Adrenal gland (tissue), 5 donors: ENCODE data around the gene CTU2.

Experiments used
- POLR2A ChIP-seq, 2 donors: fragments of 450-650 bp; IDR thresholded peaks; one replicate each; pipeline ENCODE4 v1.6.1; 2017; ENCODE audit warnings: antibody characterized with exemption in 2 of 2, mild to moderate bottlenecking in 2 of 2, moderate library complexity in 1 of 2
- TF ChIP-seq, protein P1 (sequence below), 6 experiments: fragments of 450-650 bp in 4 of 6; fragments of 200-600 bp in 2 of 6; sonication (generic) in 1 of 6; IDR thresholded peaks; 1 replicate in 5 of 6; 2 replicates in 1 of 6; pipeline versions ENCODE4 v1.5.1 to v1.8.0; 2016 to 2021; ENCODE audit warnings: antibody characterized with exemption in 6 of 6, mild to moderate bottlenecking in 2 of 6, moderate library complexity in 1 of 6
- donor health status: DM: no; HTN: no; CAD: no.

- TF ChIP-seq, protein P1, sequence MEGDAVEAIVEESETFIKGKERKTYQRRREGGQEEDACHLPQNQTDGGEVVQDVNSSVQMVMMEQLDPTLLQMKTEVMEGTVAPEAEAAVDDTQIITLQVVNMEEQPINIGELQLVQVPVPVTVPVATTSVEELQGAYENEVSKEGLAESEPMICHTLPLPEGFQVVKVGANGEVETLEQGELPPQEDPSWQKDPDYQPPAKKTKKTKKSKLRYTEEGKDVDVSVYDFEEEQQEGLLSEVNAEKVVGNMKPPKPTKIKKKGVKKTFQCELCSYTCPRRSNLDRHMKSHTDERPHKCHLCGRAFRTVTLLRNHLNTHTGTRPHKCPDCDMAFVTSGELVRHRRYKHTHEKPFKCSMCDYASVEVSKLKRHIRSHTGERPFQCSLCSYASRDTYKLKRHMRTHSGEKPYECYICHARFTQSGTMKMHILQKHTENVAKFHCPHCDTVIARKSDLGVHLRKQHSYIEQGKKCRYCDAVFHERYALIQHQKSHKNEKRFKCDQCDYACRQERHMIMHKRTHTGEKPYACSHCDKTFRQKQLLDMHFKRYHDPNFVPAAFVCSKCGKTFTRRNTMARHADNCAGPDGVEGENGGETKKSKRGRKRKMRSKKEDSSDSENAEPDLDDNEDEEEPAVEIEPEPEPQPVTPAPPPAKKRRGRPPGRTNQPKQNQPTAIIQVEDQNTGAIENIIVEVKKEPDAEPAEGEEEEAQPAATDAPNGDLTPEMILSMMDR (IDR thresholded peaks at IDR 0.05), result no peak
- no peak for TF ChIP-seq POLR2A (IDR thresholded peaks at IDR 0.05)
These were observed 14.2 kb downstream of the CTU2 start for GRCh38 chr16:88720396-88720970.
